ENCODE data around the gene DEGS2. TPM values are rescaled to one million over a fixed set of nuclear protein-coding genes. Genes with fewer than 3 reads are reported as not detected.

The DEGS2 gene
- total and polyA plus RNA-seq, 7 experiments from 2014 or later = 0.19 to 1.0 (median 0.44) TPM; not detected in 1

DNA sequence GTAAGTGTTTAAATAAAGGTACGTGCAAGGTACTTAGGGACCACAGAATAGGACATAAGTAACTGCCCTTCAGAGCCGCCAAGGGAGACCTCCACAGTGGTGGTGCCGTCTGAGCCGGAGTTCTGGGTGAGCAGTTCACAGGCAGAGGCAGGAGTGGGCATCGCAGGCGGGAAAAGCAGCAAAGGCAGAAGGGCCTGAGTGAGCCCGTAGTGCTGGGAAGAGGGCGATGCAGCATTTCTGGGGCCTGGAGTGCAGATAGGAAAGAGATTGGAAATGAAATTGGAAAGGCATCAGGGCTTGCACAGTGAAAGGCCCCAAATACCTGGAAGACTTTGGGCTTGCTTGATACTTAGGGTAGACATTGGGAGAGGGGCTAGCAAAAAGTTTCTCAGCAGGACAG lies 61.3 kb downstream of the DEGS2 start:
- H3K4me1 ChIP-seq (ENCODE audit: control insufficient read depth in 2 of 2, insufficient read depth in 2 of 2, low read length in 2 of 2) = peaks cover 86 to 94% of the 10 kb centered on the region in 2 donors
- peaks cover 26 to 83% (median 38%) of the 10 kb centered on the region in 3 experiments for H3K36me3 ChIP-seq (ENCODE audit: control insufficient read depth in 2 of 3, insufficient read depth in 3 of 3, low read length in 3 of 3)
- Mint-ChIP-seq H3K4me3 (peak overlapping the region; percentile 56 to 93 (median 74)), H3K4me1 (peaks cover 64 to 100% (median 91%) of the 10 kb centered on the region in 7 donors), H3K36me3 (peaks cover 27 to 68% (median 57%) of the 10 kb centered on the region in 5 donors), H3K27ac (peak overlapping the region; percentile 79 to 98 (median 96)), H3K9me3 (no peaks in the 10 kb centered on the region), H3K27me3 (no peaks in the 10 kb centered on the region)
- H3K4me3 ChIP-seq (ENCODE audit: low read length) = no peak overlapping the region
- ATAC-seq (no peak), DNase-seq (no peak)
- no peaks in the 10 kb centered on the region for H3K9me3 ChIP-seq (ENCODE audit: control insufficient read depth in 2 of 3, low read length in 3 of 3)
- POLR2A ChIA-PET = interaction anchor here (59.0 kb wide), 1 partner anchor 33 kb away, joined by 2344 read pairs; the partner anchor contains the start of gene EVL
- intact Hi-C loops (cut with micrococcal nuclease) = no loop called here
- H3K27me3 ChIP-seq (ENCODE audit: control insufficient read depth in 2 of 2, insufficient read depth in 2 of 2, low read length in 2 of 2) = no peaks in the 10 kb centered on the region
- CTCF ChIA-PET = interaction anchor here (3.8 to 35.2 kb wide), 2 partner anchors 10 to 25 kb away, joined by 21 to 758 read pairs; partner anchors contain the start of gene EVL
- peak overlapping the region; percentile 83 for H3K27ac ChIP-seq (ENCODE audit: low read depth, low read length)

- Mint-ChIP-seq H3K36me3 (peaks cover 27 to 64% (median 55%) of the 10 kb centered on the region in 5 donors), H3K27me3 (no peaks in the 10 kb centered on the region), H3K4me1 (peaks cover 65 to 100% (median 93%) of the 10 kb centered on the region in 7 donors), H3K27ac (peak overlapping the region; percentile 79 to 98 (median 96)), H3K9me3 (no peaks in the 10 kb centered on the region), H3K4me3 (peak overlapping the region; percentile 16 to 93 (median 70))
- Histone ChIP-seq H3K4me3 (ENCODE audit: low read length) (no peak overlapping the region), H3K27me3 (ENCODE audit: control insufficient read depth in 2 of 2, insufficient read depth in 2 of 2, low read length in 2 of 2) (no peaks in the 10 kb centered on the region), H3K9me3 (ENCODE audit: control insufficient read depth in 2 of 3, low read length in 3 of 3) (no peaks in the 10 kb centered on the region), H3K27ac (ENCODE audit: low read depth, low read length) (peak overlapping the region; percentile 83), H3K4me1 (ENCODE audit: control insufficient read depth in 2 of 2, insufficient read depth in 2 of 2, low read length in 2 of 2) (peaks cover 79 to 94% of the 10 kb centered on the region in 2 donors), H3K36me3 (ENCODE audit: control insufficient read depth in 2 of 3, insufficient read depth in 3 of 3, low read length in 3 of 3) (peaks cover 29 to 85% (median 43%) of the 10 kb centered on the region in 3 experiments)
- intact Hi-C loops (cut with micrococcal nuclease) = loop anchor here in 1 of 2 donors (1.0 kb wide), 1 partner anchor 8 kb away; no protein-coding TSS in a partner anchor
- POLR2A ChIA-PET = interaction anchor here (0.6 to 59.0 kb wide), 6 partner anchors 8 to 108 kb away, joined by 3 to 2344 read pairs (median 6); partner anchors contain the start of gene EVL
- no peak for DNase-seq
- ATAC-seq = no peak
- CTCF ChIA-PET = interaction anchor here (3.8 to 35.2 kb wide), 2 partner anchors 11 to 23 kb away, joined by 21 to 758 read pairs; partner anchors contain the start of gene EVL
These were observed 62.8 kb downstream of the DEGS2 start for GRCh38 chr14:100096656-100097055.

Small RNAs within 50 kb of the gene (microRNA-seq; reads per million reads assigned to microRNA genes)
- gene MIR151B (ENCODE audit: borderline microRNAs expressed) (172 reads per million, percentile 60 among the genes with 10 or more reads in this experiment), gene MIR342 (ENCODE audit: borderline microRNAs expressed) (29,445 reads per million, percentile 96 among the genes with 10 or more reads in this experiment)

Other genes with a start within 250 kb of the DEGS2 start
- 1,000 to 10,000 TPM in 3 of 5 experiments, 100 to 1,000 TPM in 2; 851 to 1,469 (median 1,230) TPM for gene EVL, start 94.2 kb downstream of the DEGS2 start, total RNA-seq
- gene EVL, start 94.2 kb downstream of the DEGS2 start, polyA plus RNA-seq = 100 to 1,000 TPM; 163 to 184 TPM
- 10 to 100 TPM; 65.8 to 99.7 (median 92.2) TPM for gene YY1, start 79.5 kb upstream of the DEGS2 start, total RNA-seq
- 10 to 100 TPM; 15.2 to 18.0 TPM for gene YY1, start 79.5 kb upstream of the DEGS2 start, polyA plus RNA-seq
- 10 to 100 TPM in 3 of 5 experiments, 1 to 10 TPM in 2; 5.9 to 25.6 (median 10.4) TPM for gene SLC25A29, start 146.8 kb upstream of the DEGS2 start, total RNA-seq
- gene SLC25A29, start 146.8 kb upstream of the DEGS2 start, polyA plus RNA-seq = 1 to 10 TPM in 1 of 2 donors, under 1 TPM in 1; 0.38 to 5.3 TPM
- not detected for gene SLC25A47, start 163.7 kb upstream of the DEGS2 start, total RNA-seq
- not detected for gene SLC25A47, start 163.7 kb upstream of the DEGS2 start, polyA plus RNA-seq
- gene WDR25, start 216.8 kb upstream of the DEGS2 start, total RNA-seq = 10 to 100 TPM in 1 of 5 experiments, 1 to 10 TPM in 4; 5.4 to 11.6 (median 6.6) TPM
- gene WDR25, start 216.8 kb upstream of the DEGS2 start, polyA plus RNA-seq = 10 to 100 TPM; 12.2 to 18.1 TPM

All from naive thymus-derived CD4-positive, alpha-beta T cell (primary cell).